Measurements from ENCODE around the gene RC3H1.

- TF ChIP-seq, protein P1, sequence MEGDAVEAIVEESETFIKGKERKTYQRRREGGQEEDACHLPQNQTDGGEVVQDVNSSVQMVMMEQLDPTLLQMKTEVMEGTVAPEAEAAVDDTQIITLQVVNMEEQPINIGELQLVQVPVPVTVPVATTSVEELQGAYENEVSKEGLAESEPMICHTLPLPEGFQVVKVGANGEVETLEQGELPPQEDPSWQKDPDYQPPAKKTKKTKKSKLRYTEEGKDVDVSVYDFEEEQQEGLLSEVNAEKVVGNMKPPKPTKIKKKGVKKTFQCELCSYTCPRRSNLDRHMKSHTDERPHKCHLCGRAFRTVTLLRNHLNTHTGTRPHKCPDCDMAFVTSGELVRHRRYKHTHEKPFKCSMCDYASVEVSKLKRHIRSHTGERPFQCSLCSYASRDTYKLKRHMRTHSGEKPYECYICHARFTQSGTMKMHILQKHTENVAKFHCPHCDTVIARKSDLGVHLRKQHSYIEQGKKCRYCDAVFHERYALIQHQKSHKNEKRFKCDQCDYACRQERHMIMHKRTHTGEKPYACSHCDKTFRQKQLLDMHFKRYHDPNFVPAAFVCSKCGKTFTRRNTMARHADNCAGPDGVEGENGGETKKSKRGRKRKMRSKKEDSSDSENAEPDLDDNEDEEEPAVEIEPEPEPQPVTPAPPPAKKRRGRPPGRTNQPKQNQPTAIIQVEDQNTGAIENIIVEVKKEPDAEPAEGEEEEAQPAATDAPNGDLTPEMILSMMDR (IDR thresholded peaks at IDR 0.05) = no peak
- no peak for TF ChIP-seq POLR2A (IDR thresholded peaks at IDR 0.05)
These were observed 96.6 kb downstream of the RC3H1 start for GRCh38 chr1:173925306-173926242.

Data from Peyer's patch (tissue), 4 donors.